A549 (cell line): ENCODE measurements around the gene PROCA1.
"Not testable (repeated sequence)": the region's sequence is repeated elsewhere in the genome, so short reads cannot be mapped to it uniquely, and the experiment has no call there.

Experiments
- CBX2 ChIP-seq: fragments of 200-600 bp; sonication (generic); IDR thresholded peaks from 2 replicates; pipeline ENCODE4 v1.6.1; 2016; ENCODE audit warnings: low read depth, mild to moderate bottlenecking, borderline replicate concordance
- CHD2 ChIP-seq: fragments of 150-350 bp; IDR thresholded peaks from 2 replicates; pipeline ENCODE4 v1.6.1; 2014; ENCODE audit warnings: low read length; ENCODE audit not compliant: partially characterized antibody
- HDAC2 ChIP-seq: fragments of 200-600 bp; sonication (generic); IDR thresholded peaks from 2 replicates; pipeline ENCODE4 v1.6.1; 2016
- KDM1A ChIP-seq: fragments of 200-600 bp; sonication (generic); IDR thresholded peaks from 2 replicates; pipeline ENCODE4 v1.6.1; 2016; ENCODE audit warnings: low read depth, mild to moderate bottlenecking
- MAZ ChIP-seq: fragments of 150-350 bp; IDR thresholded peaks from 2 replicates; pipeline ENCODE4 v1.6.1; 2014; ENCODE audit warnings: antibody characterized with exemption, low read depth, low read length, borderline replicate concordance
- NPAS2 ChIP-seq: fragments of 250-450 bp; sonication (Bioruptor Pico); IDR thresholded peaks from 2 replicates; pipeline ENCODE4 v1.8.0; 2022; ENCODE audit warnings: mild to moderate bottlenecking, moderate library complexity, borderline replicate concordance
- NR3C1 ChIP-seq: fragments of >200 bp; sonication (Bioruptor Twin); formaldehyde crosslinking; IDR thresholded peaks from 3 replicates; pipeline ENCODE4 v1.6.1; 2017
- POLR2A ChIP-seq: IDR thresholded peaks from 2 replicates; pipeline ENCODE4 v1.6.1; 2012; ENCODE audit warnings: mild to moderate bottlenecking, low read length
- RARB ChIP-seq: fragments of 250-450 bp; sonication (Bioruptor Pico); IDR thresholded peaks from 2 replicates; pipeline ENCODE4 v1.8.0; 2021; ENCODE audit warnings: mild to moderate bottlenecking, moderate library complexity
- SREBF2 ChIP-seq: fragments of 450-650 bp; IDR thresholded peaks from 2 replicates; pipeline ENCODE4 v1.6.1; 2014; ENCODE audit warnings: mild to moderate bottlenecking, moderate library complexity
- ZC3H11A ChIP-seq: fragments of 450-650 bp; IDR thresholded peaks from 2 replicates; pipeline ENCODE4 v1.6.1; 2014; ENCODE audit warnings: antibody characterized with exemption, mild to moderate bottlenecking
- TF ChIP-seq, protein P1 (sequence below): fragments of >200 bp; sonication (Bioruptor Twin); formaldehyde crosslinking; IDR thresholded peaks from 3 replicates; pipeline ENCODE4 v1.5.1; 2016
- TF ChIP-seq, protein P2 (sequence below): fragments of >200 bp; sonication (Bioruptor Twin); formaldehyde crosslinking; IDR thresholded peaks from 3 replicates; pipeline ENCODE4 v1.6.1; 2016

DNA sequence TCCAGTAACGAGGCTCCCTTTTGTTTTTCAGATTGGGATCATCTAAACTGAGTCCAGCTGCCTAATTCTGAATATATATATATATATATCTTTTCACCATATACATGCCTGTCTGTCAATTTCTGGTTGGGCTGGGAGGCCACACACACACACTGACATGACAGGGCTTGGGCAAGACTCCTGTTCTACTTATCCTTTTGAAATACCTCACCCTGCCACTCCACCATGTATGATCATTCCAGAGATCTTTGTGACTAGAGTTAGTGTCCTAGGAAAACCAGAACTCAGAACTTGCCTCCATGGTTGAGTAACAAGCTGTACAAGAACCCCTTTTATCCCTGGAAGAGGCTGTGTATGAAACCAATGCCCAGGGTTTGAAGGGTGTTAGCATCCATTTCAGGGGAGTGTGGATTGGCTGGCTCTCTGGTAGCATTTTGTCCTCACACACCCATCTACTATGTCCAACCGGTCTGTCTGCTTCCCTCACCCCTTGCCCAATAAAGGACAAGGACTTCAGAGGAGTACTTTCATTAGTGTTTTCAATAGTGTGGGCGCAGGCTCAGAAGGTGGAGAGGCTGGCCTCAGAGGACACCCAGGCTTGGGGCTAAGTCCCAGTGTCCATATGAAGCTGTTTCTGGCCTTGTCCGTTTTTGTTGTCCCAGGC lies 12.3 kb upstream of the PROCA1 start:
- TF ChIP-seq RARB (CRISPR knock-in tag); KDM1A; MAZ; HDAC2; CBX2; POLR2A; NPAS2; ZC3H11A; SREBF2; NR3C1; CHD2: not testable (repeated sequence)
- TF ChIP-seq, protein P1, sequence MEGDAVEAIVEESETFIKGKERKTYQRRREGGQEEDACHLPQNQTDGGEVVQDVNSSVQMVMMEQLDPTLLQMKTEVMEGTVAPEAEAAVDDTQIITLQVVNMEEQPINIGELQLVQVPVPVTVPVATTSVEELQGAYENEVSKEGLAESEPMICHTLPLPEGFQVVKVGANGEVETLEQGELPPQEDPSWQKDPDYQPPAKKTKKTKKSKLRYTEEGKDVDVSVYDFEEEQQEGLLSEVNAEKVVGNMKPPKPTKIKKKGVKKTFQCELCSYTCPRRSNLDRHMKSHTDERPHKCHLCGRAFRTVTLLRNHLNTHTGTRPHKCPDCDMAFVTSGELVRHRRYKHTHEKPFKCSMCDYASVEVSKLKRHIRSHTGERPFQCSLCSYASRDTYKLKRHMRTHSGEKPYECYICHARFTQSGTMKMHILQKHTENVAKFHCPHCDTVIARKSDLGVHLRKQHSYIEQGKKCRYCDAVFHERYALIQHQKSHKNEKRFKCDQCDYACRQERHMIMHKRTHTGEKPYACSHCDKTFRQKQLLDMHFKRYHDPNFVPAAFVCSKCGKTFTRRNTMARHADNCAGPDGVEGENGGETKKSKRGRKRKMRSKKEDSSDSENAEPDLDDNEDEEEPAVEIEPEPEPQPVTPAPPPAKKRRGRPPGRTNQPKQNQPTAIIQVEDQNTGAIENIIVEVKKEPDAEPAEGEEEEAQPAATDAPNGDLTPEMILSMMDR, result not testable (repeated sequence)
- TF ChIP-seq, protein P2, sequence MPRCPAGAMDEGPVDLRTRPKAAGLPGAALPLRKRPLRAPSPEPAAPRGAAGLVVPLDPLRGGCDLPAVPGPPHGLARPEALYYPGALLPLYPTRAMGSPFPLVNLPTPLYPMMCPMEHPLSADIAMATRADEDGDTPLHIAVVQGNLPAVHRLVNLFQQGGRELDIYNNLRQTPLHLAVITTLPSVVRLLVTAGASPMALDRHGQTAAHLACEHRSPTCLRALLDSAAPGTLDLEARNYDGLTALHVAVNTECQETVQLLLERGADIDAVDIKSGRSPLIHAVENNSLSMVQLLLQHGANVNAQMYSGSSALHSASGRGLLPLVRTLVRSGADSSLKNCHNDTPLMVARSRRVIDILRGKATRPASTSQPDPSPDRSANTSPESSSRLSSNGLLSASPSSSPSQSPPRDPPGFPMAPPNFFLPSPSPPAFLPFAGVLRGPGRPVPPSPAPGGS, result not testable (repeated sequence)
